GM23338 (cell line): Measurements from ENCODE around the gene TPO. TPM values are rescaled to one million over a fixed set of nuclear protein-coding genes. Genes with fewer than 3 reads are reported as not detected.

Experiments used
- ATAC-seq: fragments of 200-7000 bp; cut with Tn5 transposase; 3 replicates; pipeline ENCODE4 v1.9.1; 2020
- DNase-seq: peaks from one replicate; pipeline ENCODE4 v3.0.0-alpha.2; 2015; ENCODE audit warnings: low spot score
- H2AFZ ChIP-seq: fragments of 200-600 bp; sonication (generic); 2 replicates; pipeline ENCODE4 v1.8.0; 2016; ENCODE audit warnings: antibody characterized with exemption, mild to moderate bottlenecking, moderate library complexity
- H3F3A ChIP-seq: fragments of 200-600 bp; sonication (generic); replicated peaks from 2 replicates; pipeline ENCODE4 v1.8.0; 2017; ENCODE audit warnings: antibody characterized with exemption, mixed run types, low read depth
- H3K27ac ChIP-seq: fragments of 200-600 bp; sonication (generic); 2 replicates; pipeline ENCODE4 v1.6.1; 2016; ENCODE audit warnings: low read depth
- H3K27me3 ChIP-seq: fragments of 200-600 bp; sonication (generic); 2 replicates; pipeline ENCODE4 v1.8.0; 2016; ENCODE audit warnings: mild to moderate bottlenecking, mixed run types, moderate library complexity; ENCODE audit not compliant: insufficient read depth
- H3K36me3 ChIP-seq: fragments of 200-600 bp; sonication (generic); 2 replicates; pipeline ENCODE4 v1.8.0; 2016; ENCODE audit warnings: mild to moderate bottlenecking; ENCODE audit not compliant: insufficient read depth
- H3K4me1 ChIP-seq: fragments of 200-600 bp; sonication (generic); 2 replicates; pipeline ENCODE4 v1.8.0; 2016; ENCODE audit warnings: mild to moderate bottlenecking, moderate library complexity; ENCODE audit not compliant: insufficient read depth
- H3K4me2 ChIP-seq: fragments of 200-600 bp; sonication (generic); 2 replicates; pipeline ENCODE4 v1.7.1; 2017; ENCODE audit warnings: mixed run types
- H3K4me3 ChIP-seq: fragments of 200-600 bp; sonication (generic); 2 replicates; pipeline ENCODE4 v1.6.1; 2016; ENCODE audit warnings: mixed run types
- H3K79me2 ChIP-seq: fragments of 200-600 bp; sonication (generic); replicated peaks from 2 replicates; pipeline ENCODE4 v1.8.0; 2017; ENCODE audit warnings: mild to moderate bottlenecking; ENCODE audit not compliant: insufficient read depth
- H3K9me2 ChIP-seq: fragments of 200-600 bp; sonication (generic); 2 replicates; pipeline ENCODE4 v1.8.0; 2017; ENCODE audit not compliant: insufficient read depth
- H4K20me1 ChIP-seq: fragments of 200-600 bp; sonication (generic); replicated peaks from 2 replicates; pipeline ENCODE4 v1.8.0; 2017; ENCODE audit warnings: mild to moderate bottlenecking; ENCODE audit not compliant: insufficient read depth
- H3K27ac Mint-ChIP-seq: 2 replicates; pipeline ENCODE4 v1.8.0; 2020; ENCODE audit warnings: inconsistent platforms, mild to moderate bottlenecking, moderate library complexity, mixed read lengths
- H3K27me3 Mint-ChIP-seq: 3 replicates; pipeline ENCODE4 v1.8.0; 2022; ENCODE audit warnings: low read depth, mild to moderate bottlenecking, moderate library complexity, mixed read lengths, inconsistent platforms; ENCODE audit not compliant: insufficient read depth, poor library complexity
- H3K36me3 Mint-ChIP-seq: 3 replicates; pipeline ENCODE4 v1.8.0; 2021; ENCODE audit warnings: low read depth, mild to moderate bottlenecking, inconsistent platforms, moderate library complexity, mixed read lengths
- H3K4me1 Mint-ChIP-seq: 3 replicates; pipeline ENCODE4 v1.8.0; 2020; ENCODE audit warnings: mild to moderate bottlenecking, inconsistent platforms, mixed read lengths
- H3K4me3 Mint-ChIP-seq: 3 replicates; pipeline ENCODE4 v1.8.0; 2021; ENCODE audit warnings: moderate library complexity, mild to moderate bottlenecking, inconsistent platforms, mixed read lengths
- H3K9me3 Mint-ChIP-seq: 3 replicates; pipeline ENCODE4 v1.8.0; 2020; ENCODE audit warnings: moderate library complexity, mild to moderate bottlenecking, inconsistent platforms, mixed read lengths
- CREB1 ChIP-seq: fragments of 250-450 bp; sonication (Bioruptor Pico); IDR thresholded peaks from 2 replicates; pipeline ENCODE4 v1.5.0; 2020; ENCODE audit warnings: low read depth, mild to moderate bottlenecking, moderate library complexity
- CTCF ChIP-seq, 2 experiments: fragments of 200-600 bp in 1 of 2; sonication (generic) in 1 of 2; conservative IDR thresholded peaks; 2 replicates each; pipeline versions ENCODE4 v1.5.1 to v1.6.1; 2016 to 2017; ENCODE audit warnings: antibody characterized with exemption in 2 of 2, low read depth in 2 of 2, mild to moderate bottlenecking in 2 of 2, moderate library complexity in 1 of 2
- EZH2 ChIP-seq: fragments of 200-600 bp; sonication (generic); IDR thresholded peaks from one replicate; pipeline ENCODE4 v1.8.0; 2017; ENCODE audit warnings: antibody characterized with exemption, mild to moderate bottlenecking, low read depth; ENCODE audit not compliant: unreplicated experiment
- EZH2phosphoT487 ChIP-seq: fragments of 200-600 bp; sonication (generic); IDR thresholded peaks from one replicate; pipeline ENCODE4 v1.8.1; 2018; ENCODE audit warnings: antibody characterized with exemption; ENCODE audit not compliant: unreplicated experiment
- JUNB ChIP-seq: IDR thresholded peaks from one replicate; pipeline ENCODE4 v1.6.1; 2016; ENCODE audit warnings: antibody characterized with exemption; ENCODE audit not compliant: unreplicated experiment
- NANOG ChIP-seq: IDR thresholded peaks from 2 replicates; pipeline ENCODE4 v1.6.1; 2016; ENCODE audit warnings: antibody characterized with exemption, borderline replicate concordance
- POLR2AphosphoS5 ChIP-seq: IDR thresholded peaks from 2 replicates; pipeline ENCODE4 v1.6.1; 2016; ENCODE audit warnings: antibody characterized with exemption, low read depth
- REST ChIP-seq: IDR thresholded peaks from one replicate; pipeline ENCODE4 v1.6.1; 2018; ENCODE audit warnings: antibody characterized with exemption; ENCODE audit not compliant: unreplicated experiment
- STAT1 ChIP-seq: IDR thresholded peaks from one replicate; pipeline ENCODE4 v1.6.1; 2016; ENCODE audit warnings: antibody characterized with exemption; ENCODE audit not compliant: unreplicated experiment
- ZNF114 ChIP-seq: fragments of 250-450 bp; sonication (Bioruptor Pico); IDR thresholded peaks from 2 replicates; pipeline ENCODE4 v1.5.0; 2020; ENCODE audit warnings: mild to moderate bottlenecking, moderate library complexity
- ZNF331 ChIP-seq: fragments of 250-450 bp; sonication (Bioruptor Pico); IDR thresholded peaks from 2 replicates; pipeline ENCODE4 v1.5.0; 2020; ENCODE audit warnings: low read depth, mild to moderate bottlenecking, moderate library complexity
- polyA plus RNA-seq: library from polyadenylated mRNA; unstranded; fragments of >200 nt; fragmentation: Nextera tagmentation; extraction: Ambion mirVana; gene quantifications from 2 replicates; pipeline ENCODE4 v1.2.1, GENCODE V29; 2016
- total RNA-seq: library from RNA; depleted of rRNA; stranded (reverse); fragments of >200 nt; shearing (Covaris generic); gene quantifications from 2 replicates; pipeline ENCODE4 v1.2.3, GENCODE V29; 2014
- TF ChIP-seq, protein P1 (sequence below): IDR thresholded peaks from 2 replicates; pipeline ENCODE4 v1.6.1; 2016; ENCODE audit warnings: antibody characterized with exemption
- TF ChIP-seq, protein P2 (sequence below): fragments of 250-450 bp; sonication (Bioruptor Pico); IDR thresholded peaks from 2 replicates; pipeline ENCODE4 v1.5.0; 2020; ENCODE audit warnings: mild to moderate bottlenecking, moderate library complexity

Gene TPO
- total and polyA plus RNA-seq, 2 experiments from 2014 or later = 0.74 TPM; not detected in 1

DNA sequence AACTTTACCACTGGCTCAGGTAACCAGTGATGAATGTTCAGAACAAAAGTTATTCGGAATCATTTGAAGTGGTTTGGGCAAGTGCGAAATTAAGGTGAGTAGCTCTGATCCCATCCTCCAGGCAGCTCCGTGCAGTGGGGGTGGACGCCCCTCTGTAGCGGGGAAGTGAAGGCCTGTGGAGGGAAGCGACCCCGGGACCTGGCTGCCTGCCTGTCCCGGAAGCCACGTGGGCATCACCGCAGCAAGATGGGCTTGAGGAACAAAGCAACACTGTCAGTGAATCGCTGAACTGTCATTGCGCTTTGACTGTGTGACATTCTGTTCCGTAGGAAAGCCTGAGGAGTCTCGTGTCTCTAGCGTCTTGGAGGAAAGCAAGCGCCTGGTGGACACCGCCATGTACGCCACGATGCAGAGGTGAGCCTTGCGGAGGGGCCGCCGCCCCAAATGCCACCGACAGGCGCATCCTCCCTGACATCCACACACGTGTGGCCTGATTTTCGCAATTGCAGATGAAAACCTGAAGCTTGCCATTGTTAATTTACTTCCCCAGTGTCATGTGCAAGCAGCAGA, 9.5 kb downstream of the TPO start:
- Histone ChIP-seq H3K4me1 (no peaks in the 10 kb centered on the region), H3K27ac (no peak overlapping the region), H3K79me2 (no peaks in the 10 kb centered on the region), H3K36me3 (no peaks in the 10 kb centered on the region), H3K4me2 (no peak overlapping the region), H2AFZ (no peak overlapping the region), H4K20me1 (no peaks in the 10 kb centered on the region), H3K9me2 (no peaks in the 10 kb centered on the region), H3K27me3 (no peaks in the 10 kb centered on the region), H3F3A (no peaks in the 10 kb centered on the region), H3K4me3 (no peak overlapping the region)
- TF ChIP-seq REST = no peak
- TF ChIP-seq CTCF (conservative IDR thresholded peaks at IDR 0.05; ENCODE audit: low read depth in 2 of 2) = no peak
- TF ChIP-seq, protein P1, sequence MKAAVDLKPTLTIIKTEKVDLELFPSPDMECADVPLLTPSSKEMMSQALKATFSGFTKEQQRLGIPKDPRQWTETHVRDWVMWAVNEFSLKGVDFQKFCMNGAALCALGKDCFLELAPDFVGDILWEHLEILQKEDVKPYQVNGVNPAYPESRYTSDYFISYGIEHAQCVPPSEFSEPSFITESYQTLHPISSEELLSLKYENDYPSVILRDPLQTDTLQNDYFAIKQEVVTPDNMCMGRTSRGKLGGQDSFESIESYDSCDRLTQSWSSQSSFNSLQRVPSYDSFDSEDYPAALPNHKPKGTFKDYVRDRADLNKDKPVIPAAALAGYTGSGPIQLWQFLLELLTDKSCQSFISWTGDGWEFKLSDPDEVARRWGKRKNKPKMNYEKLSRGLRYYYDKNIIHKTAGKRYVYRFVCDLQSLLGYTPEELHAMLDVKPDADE = no peak
- no peak for TF ChIP-seq ZNF331 (CRISPR knock-in tag)
- TF ChIP-seq EZH2 = no peak
- no peak for TF ChIP-seq POLR2AphosphoS5
- TF ChIP-seq, protein P2, sequence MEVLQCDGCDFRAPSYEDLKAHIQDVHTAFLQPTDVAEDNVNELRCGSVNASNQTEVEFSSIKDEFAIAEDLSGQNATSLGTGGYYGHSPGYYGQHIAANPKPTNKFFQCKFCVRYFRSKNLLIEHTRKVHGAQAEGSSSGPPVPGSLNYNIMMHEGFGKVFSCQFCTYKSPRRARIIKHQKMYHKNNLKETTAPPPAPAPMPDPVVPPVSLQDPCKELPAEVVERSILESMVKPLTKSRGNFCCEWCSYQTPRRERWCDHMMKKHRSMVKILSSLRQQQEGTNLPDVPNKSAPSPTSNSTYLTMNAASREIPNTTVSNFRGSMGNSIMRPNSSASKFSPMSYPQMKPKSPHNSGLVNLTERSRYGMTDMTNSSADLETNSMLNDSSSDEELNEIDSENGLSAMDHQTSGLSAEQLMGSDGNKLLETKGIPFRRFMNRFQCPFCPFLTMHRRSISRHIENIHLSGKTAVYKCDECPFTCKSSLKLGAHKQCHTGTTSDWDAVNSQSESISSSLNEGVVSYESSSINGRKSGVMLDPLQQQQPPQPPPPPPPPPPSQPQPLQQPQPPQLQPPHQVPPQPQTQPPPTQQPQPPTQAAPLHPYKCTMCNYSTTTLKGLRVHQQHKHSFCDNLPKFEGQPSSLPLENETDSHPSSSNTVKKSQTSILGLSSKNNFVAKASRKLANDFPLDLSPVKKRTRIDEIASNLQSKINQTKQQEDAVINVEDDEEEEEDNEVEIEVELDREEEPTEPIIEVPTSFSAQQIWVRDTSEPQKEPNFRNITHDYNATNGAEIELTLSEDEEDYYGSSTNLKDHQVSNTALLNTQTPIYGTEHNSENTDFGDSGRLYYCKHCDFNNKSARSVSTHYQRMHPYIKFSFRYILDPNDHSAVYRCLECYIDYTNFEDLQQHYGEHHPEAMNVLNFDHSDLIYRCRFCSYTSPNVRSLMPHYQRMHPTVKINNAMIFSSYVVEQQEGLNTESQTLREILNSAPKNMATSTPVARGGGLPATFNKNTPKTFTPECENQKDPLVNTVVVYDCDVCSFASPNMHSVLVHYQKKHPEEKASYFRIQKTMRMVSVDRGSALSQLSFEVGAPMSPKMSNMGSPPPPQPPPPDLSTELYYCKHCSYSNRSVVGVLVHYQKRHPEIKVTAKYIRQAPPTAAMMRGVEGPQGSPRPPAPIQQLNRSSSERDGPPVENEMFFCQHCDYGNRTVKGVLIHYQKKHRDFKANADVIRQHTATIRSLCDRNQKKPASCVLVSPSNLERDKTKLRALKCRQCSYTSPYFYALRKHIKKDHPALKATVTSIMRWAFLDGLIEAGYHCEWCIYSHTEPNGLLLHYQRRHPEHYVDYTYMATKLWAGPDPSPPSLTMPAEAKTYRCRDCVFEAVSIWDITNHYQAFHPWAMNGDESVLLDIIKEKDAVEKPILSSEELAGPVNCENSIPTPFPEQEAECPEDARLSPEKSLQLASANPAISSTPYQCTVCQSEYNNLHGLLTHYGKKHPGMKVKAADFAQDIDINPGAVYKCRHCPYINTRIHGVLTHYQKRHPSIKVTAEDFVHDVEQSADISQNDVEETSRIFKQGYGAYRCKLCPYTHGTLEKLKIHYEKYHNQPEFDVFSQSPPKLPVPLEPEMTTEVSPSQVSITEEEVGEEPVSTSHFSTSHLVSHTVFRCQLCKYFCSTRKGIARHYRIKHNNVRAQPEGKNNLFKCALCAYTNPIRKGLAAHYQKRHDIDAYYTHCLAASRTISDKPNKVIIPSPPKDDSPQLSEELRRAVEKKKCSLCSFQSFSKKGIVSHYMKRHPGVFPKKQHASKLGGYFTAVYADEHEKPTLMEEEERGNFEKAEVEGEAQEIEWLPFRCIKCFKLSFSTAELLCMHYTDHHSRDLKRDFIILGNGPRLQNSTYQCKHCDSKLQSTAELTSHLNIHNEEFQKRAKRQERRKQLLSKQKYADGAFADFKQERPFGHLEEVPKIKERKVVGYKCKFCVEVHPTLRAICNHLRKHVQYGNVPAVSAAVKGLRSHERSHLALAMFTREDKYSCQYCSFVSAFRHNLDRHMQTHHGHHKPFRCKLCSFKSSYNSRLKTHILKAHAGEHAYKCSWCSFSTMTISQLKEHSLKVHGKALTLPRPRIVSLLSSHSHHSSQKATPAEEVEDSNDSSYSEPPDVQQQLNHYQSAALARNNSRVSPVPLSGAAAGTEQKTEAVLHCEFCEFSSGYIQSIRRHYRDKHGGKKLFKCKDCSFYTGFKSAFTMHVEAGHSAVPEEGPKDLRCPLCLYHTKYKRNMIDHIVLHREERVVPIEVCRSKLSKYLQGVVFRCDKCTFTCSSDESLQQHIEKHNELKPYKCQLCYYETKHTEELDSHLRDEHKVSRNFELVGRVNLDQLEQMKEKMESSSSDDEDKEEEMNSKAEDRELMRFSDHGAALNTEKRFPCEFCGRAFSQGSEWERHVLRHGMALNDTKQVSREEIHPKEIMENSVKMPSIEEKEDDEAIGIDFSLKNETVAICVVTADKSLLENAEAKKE (CRISPR knock-in tag) = no peak
- TF ChIP-seq NANOG = no peak
- TF ChIP-seq ZNF114 = no peak
- TF ChIP-seq STAT1 = no peak
- TF ChIP-seq JUNB = no peak
- TF ChIP-seq EZH2phosphoT487 = no peak
- TF ChIP-seq CREB1 = no peak
- no peaks in the 10 kb centered on the region; the same call in 2 of the 3 replicates for H3K36me3 Mint-ChIP-seq
- ATAC-seq (no peak), DNase-seq (no peak)
- no peak overlapping the region for H3K4me3 Mint-ChIP-seq
- peaks cover 4% of the 10 kb centered on the region for H3K9me3 Mint-ChIP-seq
- peaks cover 17% of the 10 kb centered on the region for H3K27me3 Mint-ChIP-seq
- H3K27ac Mint-ChIP-seq = no peak overlapping the region
- H3K4me1 Mint-ChIP-seq = no peaks in the 10 kb centered on the region
